GM23338 (cell line): ENCODE measurements around the gene GJB3. TPM values are rescaled to one million over a fixed set of nuclear protein-coding genes. Genes with fewer than 3 reads are reported as not detected.

Experiments used
- ATAC-seq: fragments of 200-7000 bp; cut with Tn5 transposase; 3 replicates; pipeline ENCODE4 v1.9.1; 2020
- DNase-seq: peaks from one replicate; pipeline ENCODE4 v3.0.0-alpha.2; 2015; ENCODE audit warnings: low spot score
- H2AFZ ChIP-seq: fragments of 200-600 bp; sonication (generic); 2 replicates; pipeline ENCODE4 v1.8.0; 2016; ENCODE audit warnings: antibody characterized with exemption, mild to moderate bottlenecking, moderate library complexity
- H3F3A ChIP-seq: fragments of 200-600 bp; sonication (generic); replicated peaks from 2 replicates; pipeline ENCODE4 v1.8.0; 2017; ENCODE audit warnings: antibody characterized with exemption, mixed run types, low read depth
- H3K27ac ChIP-seq: fragments of 200-600 bp; sonication (generic); 2 replicates; pipeline ENCODE4 v1.6.1; 2016; ENCODE audit warnings: low read depth
- H3K27me3 ChIP-seq: fragments of 200-600 bp; sonication (generic); 2 replicates; pipeline ENCODE4 v1.8.0; 2016; ENCODE audit warnings: mild to moderate bottlenecking, mixed run types, moderate library complexity; ENCODE audit not compliant: insufficient read depth
- H3K36me3 ChIP-seq: fragments of 200-600 bp; sonication (generic); 2 replicates; pipeline ENCODE4 v1.8.0; 2016; ENCODE audit warnings: mild to moderate bottlenecking; ENCODE audit not compliant: insufficient read depth
- H3K4me1 ChIP-seq: fragments of 200-600 bp; sonication (generic); 2 replicates; pipeline ENCODE4 v1.8.0; 2016; ENCODE audit warnings: mild to moderate bottlenecking, moderate library complexity; ENCODE audit not compliant: insufficient read depth
- H3K4me2 ChIP-seq: fragments of 200-600 bp; sonication (generic); 2 replicates; pipeline ENCODE4 v1.7.1; 2017; ENCODE audit warnings: mixed run types
- H3K4me3 ChIP-seq: fragments of 200-600 bp; sonication (generic); 2 replicates; pipeline ENCODE4 v1.6.1; 2016; ENCODE audit warnings: mixed run types
- H3K79me2 ChIP-seq: fragments of 200-600 bp; sonication (generic); replicated peaks from 2 replicates; pipeline ENCODE4 v1.8.0; 2017; ENCODE audit warnings: mild to moderate bottlenecking; ENCODE audit not compliant: insufficient read depth
- H3K9me2 ChIP-seq: fragments of 200-600 bp; sonication (generic); 2 replicates; pipeline ENCODE4 v1.8.0; 2017; ENCODE audit not compliant: insufficient read depth
- H4K20me1 ChIP-seq: fragments of 200-600 bp; sonication (generic); replicated peaks from 2 replicates; pipeline ENCODE4 v1.8.0; 2017; ENCODE audit warnings: mild to moderate bottlenecking; ENCODE audit not compliant: insufficient read depth
- H3K27ac Mint-ChIP-seq: 2 replicates; pipeline ENCODE4 v1.8.0; 2020; ENCODE audit warnings: inconsistent platforms, mild to moderate bottlenecking, moderate library complexity, mixed read lengths
- H3K27me3 Mint-ChIP-seq: 3 replicates; pipeline ENCODE4 v1.8.0; 2022; ENCODE audit warnings: low read depth, mild to moderate bottlenecking, moderate library complexity, mixed read lengths, inconsistent platforms; ENCODE audit not compliant: insufficient read depth, poor library complexity
- H3K36me3 Mint-ChIP-seq: 3 replicates; pipeline ENCODE4 v1.8.0; 2021; ENCODE audit warnings: low read depth, mild to moderate bottlenecking, inconsistent platforms, moderate library complexity, mixed read lengths
- H3K4me1 Mint-ChIP-seq: 3 replicates; pipeline ENCODE4 v1.8.0; 2020; ENCODE audit warnings: mild to moderate bottlenecking, inconsistent platforms, mixed read lengths
- H3K4me3 Mint-ChIP-seq: 3 replicates; pipeline ENCODE4 v1.8.0; 2021; ENCODE audit warnings: moderate library complexity, mild to moderate bottlenecking, inconsistent platforms, mixed read lengths
- H3K9me3 Mint-ChIP-seq: 3 replicates; pipeline ENCODE4 v1.8.0; 2020; ENCODE audit warnings: moderate library complexity, mild to moderate bottlenecking, inconsistent platforms, mixed read lengths
- ETS1 ChIP-seq: IDR thresholded peaks from 2 replicates; pipeline ENCODE4 v1.6.1; 2016; ENCODE audit warnings: antibody characterized with exemption
- EZH2 ChIP-seq: fragments of 200-600 bp; sonication (generic); IDR thresholded peaks from one replicate; pipeline ENCODE4 v1.8.0; 2017; ENCODE audit warnings: antibody characterized with exemption, mild to moderate bottlenecking, low read depth; ENCODE audit not compliant: unreplicated experiment
- EZH2phosphoT487 ChIP-seq: fragments of 200-600 bp; sonication (generic); IDR thresholded peaks from one replicate; pipeline ENCODE4 v1.8.1; 2018; ENCODE audit warnings: antibody characterized with exemption; ENCODE audit not compliant: unreplicated experiment
- STAT1 ChIP-seq: IDR thresholded peaks from one replicate; pipeline ENCODE4 v1.6.1; 2016; ENCODE audit warnings: antibody characterized with exemption; ENCODE audit not compliant: unreplicated experiment
- ZNF114 ChIP-seq: fragments of 250-450 bp; sonication (Bioruptor Pico); IDR thresholded peaks from 2 replicates; pipeline ENCODE4 v1.5.0; 2020; ENCODE audit warnings: mild to moderate bottlenecking, moderate library complexity
- ZNF462 ChIP-seq: fragments of 250-450 bp; sonication (Bioruptor Pico); IDR thresholded peaks from 2 replicates; pipeline ENCODE4 v1.5.0; 2020; ENCODE audit warnings: mild to moderate bottlenecking, moderate library complexity
- polyA plus RNA-seq: library from polyadenylated mRNA; unstranded; fragments of >200 nt; fragmentation: Nextera tagmentation; extraction: Ambion mirVana; gene quantifications from 2 replicates; pipeline ENCODE4 v1.2.1, GENCODE V29; 2016
- total RNA-seq: library from RNA; depleted of rRNA; stranded (reverse); fragments of >200 nt; shearing (Covaris generic); gene quantifications from 2 replicates; pipeline ENCODE4 v1.2.3, GENCODE V29; 2014
- TF ChIP-seq, protein P1 (sequence below), 2 experiments: fragments of 200-600 bp in 1 of 2; sonication (generic) in 1 of 2; conservative IDR thresholded peaks; 2 replicates each; pipeline versions ENCODE4 v1.5.1 to v1.6.1; 2016 to 2017; ENCODE audit warnings: antibody characterized with exemption in 2 of 2, low read depth in 2 of 2, mild to moderate bottlenecking in 2 of 2, moderate library complexity in 1 of 2
- TF ChIP-seq, protein P2 (sequence below): IDR thresholded peaks from one replicate; pipeline ENCODE4 v1.6.1; 2018; ENCODE audit warnings: antibody characterized with exemption; ENCODE audit not compliant: unreplicated experiment

The GJB3 gene
- total and polyA plus RNA-seq, 2 experiments from 2014 or later: 0.26 to 0.31 TPM

- TF ChIP-seq ZNF462 (CRISPR knock-in tag): no peak
- no peak for TF ChIP-seq ETS1
Measured at GRCh38 chr1:34795916-34796315, 14.9 kb downstream of the GJB3 start (continued).

DNA sequence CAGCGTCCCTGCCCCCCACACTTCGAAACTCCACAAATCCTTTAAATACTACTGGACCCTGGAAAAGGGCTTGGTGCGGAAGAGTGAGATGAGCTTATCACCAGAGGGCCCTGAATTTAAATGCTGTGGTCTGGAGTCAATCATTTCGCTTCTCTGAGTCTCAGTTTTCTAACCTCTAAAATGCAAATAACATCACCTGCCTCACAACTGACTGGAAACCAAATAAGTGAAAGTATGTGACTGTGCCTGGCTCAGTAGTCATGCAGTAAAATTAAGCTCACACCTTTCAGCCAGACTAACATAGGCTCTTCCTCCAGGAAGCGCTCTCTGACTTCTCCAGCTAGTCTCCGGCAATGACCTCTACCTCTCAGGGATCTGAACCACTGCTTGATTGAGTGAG is 16.0 kb downstream of the GJB3 start:
- Mint-ChIP-seq H3K4me1 (peaks cover 19% of the 10 kb centered on the region), H3K36me3 (no peaks in the 10 kb centered on the region; the same call in 2 of the 3 replicates), H3K9me3 (no peaks in the 10 kb centered on the region), H3K4me3 (no peak overlapping the region), H3K27ac (peak overlapping the region; percentile 24; the same call in 1 of the 2 replicates), H3K27me3 (peaks cover 18% of the 10 kb centered on the region)
- Histone ChIP-seq H4K20me1 (no peaks in the 10 kb centered on the region), H3K4me2 (0 out of 2 replicates have a peak overlapping the region, but pooled peaks have one; percentile 20), H3K4me3 (no peak overlapping the region), H3F3A (no peaks in the 10 kb centered on the region), H3K9me2 (0 out of 2 replicates have a peak, but pooled peaks cover 4% of the 10 kb centered on the region), H3K36me3 (no peaks in the 10 kb centered on the region), H3K27me3 (peaks cover 18% of the 10 kb centered on the region; the same call in 1 of the 2 replicates), H3K4me1 (no peaks in the 10 kb centered on the region; the same call in 1 of the 2 replicates), H2AFZ (peak overlapping the region; percentile 69; the same call in 1 of the 2 replicates), H3K27ac (no peak overlapping the region), H3K79me2 (no peaks in the 10 kb centered on the region)
- no peak for ATAC-seq
- TF ChIP-seq, protein P1, sequence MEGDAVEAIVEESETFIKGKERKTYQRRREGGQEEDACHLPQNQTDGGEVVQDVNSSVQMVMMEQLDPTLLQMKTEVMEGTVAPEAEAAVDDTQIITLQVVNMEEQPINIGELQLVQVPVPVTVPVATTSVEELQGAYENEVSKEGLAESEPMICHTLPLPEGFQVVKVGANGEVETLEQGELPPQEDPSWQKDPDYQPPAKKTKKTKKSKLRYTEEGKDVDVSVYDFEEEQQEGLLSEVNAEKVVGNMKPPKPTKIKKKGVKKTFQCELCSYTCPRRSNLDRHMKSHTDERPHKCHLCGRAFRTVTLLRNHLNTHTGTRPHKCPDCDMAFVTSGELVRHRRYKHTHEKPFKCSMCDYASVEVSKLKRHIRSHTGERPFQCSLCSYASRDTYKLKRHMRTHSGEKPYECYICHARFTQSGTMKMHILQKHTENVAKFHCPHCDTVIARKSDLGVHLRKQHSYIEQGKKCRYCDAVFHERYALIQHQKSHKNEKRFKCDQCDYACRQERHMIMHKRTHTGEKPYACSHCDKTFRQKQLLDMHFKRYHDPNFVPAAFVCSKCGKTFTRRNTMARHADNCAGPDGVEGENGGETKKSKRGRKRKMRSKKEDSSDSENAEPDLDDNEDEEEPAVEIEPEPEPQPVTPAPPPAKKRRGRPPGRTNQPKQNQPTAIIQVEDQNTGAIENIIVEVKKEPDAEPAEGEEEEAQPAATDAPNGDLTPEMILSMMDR (conservative IDR thresholded peaks at IDR 0.05; ENCODE audit: low read depth in 2 of 2): peak in 1 of 2 experiments; percentile 18; a peak in 1 of 4 replicates
- TF ChIP-seq STAT1 (no peak), ZNF114 (CRISPR knock-in tag) (no peak), EZH2phosphoT487 (no peak), EZH2 (no peak)
- TF ChIP-seq, protein P2, sequence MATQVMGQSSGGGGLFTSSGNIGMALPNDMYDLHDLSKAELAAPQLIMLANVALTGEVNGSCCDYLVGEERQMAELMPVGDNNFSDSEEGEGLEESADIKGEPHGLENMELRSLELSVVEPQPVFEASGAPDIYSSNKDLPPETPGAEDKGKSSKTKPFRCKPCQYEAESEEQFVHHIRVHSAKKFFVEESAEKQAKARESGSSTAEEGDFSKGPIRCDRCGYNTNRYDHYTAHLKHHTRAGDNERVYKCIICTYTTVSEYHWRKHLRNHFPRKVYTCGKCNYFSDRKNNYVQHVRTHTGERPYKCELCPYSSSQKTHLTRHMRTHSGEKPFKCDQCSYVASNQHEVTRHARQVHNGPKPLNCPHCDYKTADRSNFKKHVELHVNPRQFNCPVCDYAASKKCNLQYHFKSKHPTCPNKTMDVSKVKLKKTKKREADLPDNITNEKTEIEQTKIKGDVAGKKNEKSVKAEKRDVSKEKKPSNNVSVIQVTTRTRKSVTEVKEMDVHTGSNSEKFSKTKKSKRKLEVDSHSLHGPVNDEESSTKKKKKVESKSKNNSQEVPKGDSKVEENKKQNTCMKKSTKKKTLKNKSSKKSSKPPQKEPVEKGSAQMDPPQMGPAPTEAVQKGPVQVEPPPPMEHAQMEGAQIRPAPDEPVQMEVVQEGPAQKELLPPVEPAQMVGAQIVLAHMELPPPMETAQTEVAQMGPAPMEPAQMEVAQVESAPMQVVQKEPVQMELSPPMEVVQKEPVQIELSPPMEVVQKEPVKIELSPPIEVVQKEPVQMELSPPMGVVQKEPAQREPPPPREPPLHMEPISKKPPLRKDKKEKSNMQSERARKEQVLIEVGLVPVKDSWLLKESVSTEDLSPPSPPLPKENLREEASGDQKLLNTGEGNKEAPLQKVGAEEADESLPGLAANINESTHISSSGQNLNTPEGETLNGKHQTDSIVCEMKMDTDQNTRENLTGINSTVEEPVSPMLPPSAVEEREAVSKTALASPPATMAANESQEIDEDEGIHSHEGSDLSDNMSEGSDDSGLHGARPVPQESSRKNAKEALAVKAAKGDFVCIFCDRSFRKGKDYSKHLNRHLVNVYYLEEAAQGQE: no peak
- no peak for DNase-seq
